Fibroblast of villous mesenchyme (primary cell): ENCODE results near the gene AMOTL1. TPM values are rescaled to one million over a fixed set of nuclear protein-coding genes. Genes with fewer than 3 reads are reported as not detected.

Source experiments
- DNase-seq: peaks from one replicate; pipeline ENCODE4 v3.0.0-alpha.2; 2010; ENCODE audit warnings: low read depth
- H3K4me3 ChIP-seq: 2 replicates; pipeline ENCODE4 v1.5.1; 2011; ENCODE audit warnings: low read depth, mild to moderate bottlenecking, low read length
- total RNA-seq: library from RNA; depleted of rRNA; stranded (reverse); fragments of >200 nt; gene quantifications from 2 replicates; pipeline ENCODE4 v1.2.3, GENCODE V29; 2012
- TF ChIP-seq, protein P1 (sequence below): IDR thresholded peaks from 2 replicates; pipeline ENCODE4 v1.5.1; 2012; ENCODE audit warnings: low read depth, mild to moderate bottlenecking, low read length; ENCODE audit not compliant: insufficient read depth

AMOTL1 gene, protein sequence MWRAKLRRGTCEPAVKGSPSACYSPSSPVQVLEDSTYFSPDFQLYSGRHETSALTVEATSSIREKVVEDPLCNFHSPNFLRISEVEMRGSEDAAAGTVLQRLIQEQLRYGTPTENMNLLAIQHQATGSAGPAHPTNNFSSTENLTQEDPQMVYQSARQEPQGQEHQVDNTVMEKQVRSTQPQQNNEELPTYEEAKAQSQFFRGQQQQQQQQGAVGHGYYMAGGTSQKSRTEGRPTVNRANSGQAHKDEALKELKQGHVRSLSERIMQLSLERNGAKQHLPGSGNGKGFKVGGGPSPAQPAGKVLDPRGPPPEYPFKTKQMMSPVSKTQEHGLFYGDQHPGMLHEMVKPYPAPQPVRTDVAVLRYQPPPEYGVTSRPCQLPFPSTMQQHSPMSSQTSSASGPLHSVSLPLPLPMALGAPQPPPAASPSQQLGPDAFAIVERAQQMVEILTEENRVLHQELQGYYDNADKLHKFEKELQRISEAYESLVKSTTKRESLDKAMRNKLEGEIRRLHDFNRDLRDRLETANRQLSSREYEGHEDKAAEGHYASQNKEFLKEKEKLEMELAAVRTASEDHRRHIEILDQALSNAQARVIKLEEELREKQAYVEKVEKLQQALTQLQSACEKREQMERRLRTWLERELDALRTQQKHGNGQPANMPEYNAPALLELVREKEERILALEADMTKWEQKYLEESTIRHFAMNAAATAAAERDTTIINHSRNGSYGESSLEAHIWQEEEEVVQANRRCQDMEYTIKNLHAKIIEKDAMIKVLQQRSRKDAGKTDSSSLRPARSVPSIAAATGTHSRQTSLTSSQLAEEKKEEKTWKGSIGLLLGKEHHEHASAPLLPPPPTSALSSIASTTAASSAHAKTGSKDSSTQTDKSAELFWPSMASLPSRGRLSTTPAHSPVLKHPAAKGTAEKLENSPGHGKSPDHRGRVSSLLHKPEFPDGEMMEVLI
- 25.9 and 27.7 TPM in 2 replicates for total RNA-seq

DNA sequence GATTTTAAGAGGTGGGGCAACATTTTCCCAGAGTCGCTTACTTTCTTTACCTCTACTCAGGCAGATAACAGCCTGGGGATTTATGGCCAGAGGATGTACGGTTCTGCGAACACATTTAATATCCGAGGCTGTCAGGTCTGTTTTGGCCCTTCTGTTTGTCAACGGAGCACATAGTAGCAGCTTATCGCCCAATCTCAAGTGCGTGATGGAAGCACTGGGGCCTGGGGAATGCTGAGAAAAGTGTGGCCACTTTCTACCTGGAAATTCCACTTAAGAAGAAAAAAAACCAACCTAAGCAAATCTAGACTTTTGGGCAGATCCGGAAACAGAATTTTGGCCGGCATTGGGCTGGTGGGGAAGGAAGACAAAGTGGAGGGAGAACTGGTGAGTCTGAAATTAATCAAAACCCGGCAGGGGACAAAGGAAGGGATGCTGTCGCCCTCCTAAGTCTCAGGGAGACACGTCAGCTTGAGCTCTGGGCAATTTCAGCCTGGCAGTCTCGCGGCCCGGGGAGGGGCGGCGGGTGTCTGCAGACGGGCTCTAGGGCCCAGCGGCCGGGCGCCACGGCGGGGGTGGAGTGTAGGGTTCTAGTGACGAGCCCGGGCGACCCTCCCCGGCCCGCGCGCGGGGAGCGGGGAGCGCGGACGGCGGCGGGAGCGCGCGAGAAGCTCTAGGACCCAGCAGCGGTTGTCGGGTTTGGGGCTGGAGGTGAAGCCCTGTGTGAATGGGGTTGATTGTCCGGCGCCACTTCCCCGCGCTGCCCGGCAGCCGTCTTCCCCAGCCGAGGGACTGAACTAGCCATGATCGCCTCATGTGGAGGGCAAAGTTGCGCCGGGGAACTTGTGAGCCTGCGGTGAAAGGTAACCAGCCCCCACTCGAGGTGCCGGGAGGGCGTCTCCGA lies at the start of gene AMOTL1:
Gene AMOTL1 (plus strand): TSS at position 656 of the 901 bp plus-strand sequence. CDS start 156 bp downstream, at position 812.
- TF ChIP-seq, protein P1, sequence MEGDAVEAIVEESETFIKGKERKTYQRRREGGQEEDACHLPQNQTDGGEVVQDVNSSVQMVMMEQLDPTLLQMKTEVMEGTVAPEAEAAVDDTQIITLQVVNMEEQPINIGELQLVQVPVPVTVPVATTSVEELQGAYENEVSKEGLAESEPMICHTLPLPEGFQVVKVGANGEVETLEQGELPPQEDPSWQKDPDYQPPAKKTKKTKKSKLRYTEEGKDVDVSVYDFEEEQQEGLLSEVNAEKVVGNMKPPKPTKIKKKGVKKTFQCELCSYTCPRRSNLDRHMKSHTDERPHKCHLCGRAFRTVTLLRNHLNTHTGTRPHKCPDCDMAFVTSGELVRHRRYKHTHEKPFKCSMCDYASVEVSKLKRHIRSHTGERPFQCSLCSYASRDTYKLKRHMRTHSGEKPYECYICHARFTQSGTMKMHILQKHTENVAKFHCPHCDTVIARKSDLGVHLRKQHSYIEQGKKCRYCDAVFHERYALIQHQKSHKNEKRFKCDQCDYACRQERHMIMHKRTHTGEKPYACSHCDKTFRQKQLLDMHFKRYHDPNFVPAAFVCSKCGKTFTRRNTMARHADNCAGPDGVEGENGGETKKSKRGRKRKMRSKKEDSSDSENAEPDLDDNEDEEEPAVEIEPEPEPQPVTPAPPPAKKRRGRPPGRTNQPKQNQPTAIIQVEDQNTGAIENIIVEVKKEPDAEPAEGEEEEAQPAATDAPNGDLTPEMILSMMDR, result no peak
- peak; percentile 88 for DNase-seq
- H3K4me3 ChIP-seq, result peak within 1 kb of the TSS; percentile 85

DNA sequence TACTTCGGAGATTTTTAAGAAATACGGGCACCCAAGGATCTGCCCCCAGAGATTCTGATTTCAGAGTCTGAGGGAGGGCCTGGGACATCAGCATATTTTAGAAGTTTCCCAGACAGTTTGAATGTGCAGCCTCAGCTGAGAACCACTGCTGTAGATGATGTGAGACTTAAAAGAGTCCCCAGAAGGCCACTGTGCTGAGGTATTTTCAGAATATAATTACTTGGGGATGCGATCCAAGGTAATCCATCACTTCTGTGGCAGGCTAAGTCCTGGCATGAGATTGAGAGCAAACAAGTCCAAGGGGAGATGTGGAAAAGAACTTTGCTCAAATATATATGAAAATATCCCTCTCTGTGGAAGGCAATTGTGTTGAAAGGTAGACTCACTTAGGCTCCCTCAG lies 48.3 kb upstream of the AMOTL1 start:
- no peak for DNase-seq
- TF ChIP-seq, protein P1, result no peak
- no peak overlapping the region for H3K4me3 ChIP-seq

DNA sequence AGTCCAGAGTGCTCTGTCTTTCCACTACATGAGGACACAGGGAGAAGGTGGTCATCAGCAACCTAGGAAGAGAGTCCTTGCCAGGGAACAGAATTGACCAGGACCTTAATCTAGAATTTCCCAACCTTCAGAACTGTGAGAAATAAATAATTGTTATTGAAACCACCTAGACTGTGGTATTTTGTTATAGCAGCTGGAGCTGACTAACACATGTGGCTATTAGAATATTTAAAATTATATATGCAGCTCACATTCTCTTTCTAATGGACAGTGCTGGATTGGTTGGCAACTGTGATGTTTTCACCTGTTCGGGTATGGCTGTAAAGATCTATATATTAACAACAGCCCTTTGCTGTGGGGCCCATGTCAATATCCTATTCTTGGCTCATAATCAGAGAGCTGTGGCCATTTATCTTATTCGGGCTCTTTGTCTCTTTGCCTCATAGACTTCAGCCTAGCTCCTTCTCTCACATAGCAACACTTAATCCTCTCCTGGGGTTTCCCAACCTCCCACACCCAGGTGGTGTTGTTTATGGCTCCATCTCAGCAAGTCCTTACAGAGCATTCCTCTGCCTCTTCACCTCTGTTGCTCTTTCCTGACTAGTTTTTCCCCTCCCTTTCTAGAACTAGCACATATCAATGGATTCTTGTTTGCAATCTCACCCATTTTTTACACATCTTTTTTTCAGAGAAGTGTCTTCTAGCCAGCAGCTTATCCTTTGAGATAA lies 46.4 kb upstream of the AMOTL1 start:
- H3K4me3 ChIP-seq, result no peak overlapping the region
- TF ChIP-seq, protein P1, result no peak
- DNase-seq, result peak; percentile 50

DNA sequence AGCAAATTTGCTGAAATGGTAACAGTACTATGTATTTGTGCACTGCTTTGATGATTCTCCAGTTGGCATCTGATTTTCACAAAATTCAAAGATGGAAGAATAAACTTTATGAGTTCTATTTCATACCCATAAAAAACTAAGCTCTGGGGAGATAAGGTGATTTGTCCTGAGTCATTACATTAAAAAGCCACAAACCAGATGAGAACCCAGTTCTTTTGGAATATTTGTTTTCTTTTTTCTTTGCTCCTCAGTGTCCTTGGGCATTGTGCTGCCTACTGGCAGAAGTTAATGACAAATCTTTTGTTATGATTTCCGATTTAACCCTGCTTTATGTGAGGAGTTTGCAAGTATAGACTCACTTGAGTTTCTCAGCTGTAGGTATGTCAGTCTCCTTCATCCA lies 45.4 kb upstream of the AMOTL1 start:
- peak; percentile 35 for DNase-seq
- TF ChIP-seq, protein P1, result no peak
- no peak overlapping the region for H3K4me3 ChIP-seq

DNA sequence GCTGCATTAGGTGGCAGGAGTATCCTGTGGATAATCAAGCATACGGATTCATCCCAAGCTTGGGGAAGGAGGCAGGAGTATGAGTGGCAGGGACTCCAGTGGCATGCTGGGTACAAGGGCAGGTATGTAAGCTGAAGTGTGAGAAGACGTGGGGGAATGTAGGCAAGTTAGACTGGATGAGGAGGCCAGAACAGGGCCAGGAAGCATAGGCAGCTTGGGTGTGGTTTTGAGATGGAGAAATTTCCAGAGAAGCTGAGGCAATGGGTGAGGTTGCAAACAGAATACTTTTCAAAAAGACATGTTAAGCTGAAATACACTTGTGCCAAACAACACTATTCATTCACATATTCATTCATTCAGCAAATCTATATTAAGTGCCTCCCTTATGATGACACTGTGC lies 43.1 kb upstream of the AMOTL1 start:
- no peak overlapping the region for H3K4me3 ChIP-seq
- TF ChIP-seq, protein P1, result no peak
- DNase-seq, result no peak
